Gastroesophageal sphincter (tissue), 4 donors: Measurements from ENCODE around the gene DHRS11. TPM values are rescaled to one million over a fixed set of nuclear protein-coding genes. Genes with fewer than 3 reads are reported as not detected.

Experiments used
- ATAC-seq: fragments of 150-250 bp; one replicate; pipeline ENCODE4 v1.9.1; 2016; ENCODE audit warnings: mild to moderate bottlenecking, moderate library complexity
- H3K27ac ChIP-seq, 4 donors: fragments of 200-600 bp; sonication (generic) in 3 of 4; 1 replicate in 3 of 4; 2 replicates in 1 of 4; pipeline ENCODE4 v1.5.1; 2016 to 2019
- H3K27me3 ChIP-seq: fragments of 200-600 bp; sonication (generic); one replicate; pipeline ENCODE4 v1.5.1; 2019
- H3K36me3 ChIP-seq, 2 donors: fragments of 200-600 bp; sonication (generic); one replicate each; pipeline ENCODE4 v1.5.1; 2019; ENCODE audit warnings: control low read depth in 1 of 2
- H3K4me1 ChIP-seq, 3 donors: fragments of 200-600 bp; sonication (generic); 1 replicate in 2 of 3; 2 replicates in 1 of 3; pipeline ENCODE4 v1.5.1; 2016 to 2019; ENCODE audit warnings: control low read depth in 2 of 3
- H3K4me3 ChIP-seq, 2 donors: fragments of 200-600 bp; sonication (generic); one replicate each; pipeline ENCODE4 v1.5.1; 2019; ENCODE audit warnings: mild to moderate bottlenecking in 1 of 2, moderate library complexity in 1 of 2
- H3K9me3 ChIP-seq, 3 donors: fragments of 200-600 bp; sonication (generic); one replicate each; pipeline ENCODE4 v1.5.1; 2017 to 2019; ENCODE audit warnings: control low read depth in 2 of 3
- EP300 ChIP-seq: sonication (generic); formaldehyde crosslinking; IDR thresholded peaks from one replicate; pipeline ENCODE4 v1.6.1; 2017; ENCODE audit warnings: antibody characterized with exemption, mild to moderate bottlenecking
- POLR2A ChIP-seq, 2 donors: fragments of 450-650 bp; IDR thresholded peaks; one replicate each; pipeline ENCODE4 v1.6.1; 2017; ENCODE audit warnings: antibody characterized with exemption in 2 of 2, mild to moderate bottlenecking in 2 of 2, moderate library complexity in 1 of 2
- POLR2AphosphoS5 ChIP-seq: sonication (generic); formaldehyde crosslinking; IDR thresholded peaks from one replicate; pipeline ENCODE4 v1.6.1; 2017; ENCODE audit warnings: antibody characterized with exemption
- WGBS, 2 donors: methylation state at CpG; one replicate each; pipeline ENCODE4 v1.1.5; 2018; ENCODE audit warnings: low coverage in 1 of 2; 5-methylcytosine and 5-hydroxymethylcytosine counted together
- total RNA-seq, 4 donors: library from RNA; depleted of rRNA; stranded (reverse); fragments of >200 nt; gene quantifications; one replicate each; pipeline ENCODE4 v1.1.0, GENCODE V29; 2016
- TF ChIP-seq, protein P1 (sequence below), 4 experiments: fragments of 200-600 bp in 2 of 4; fragments of 450-650 bp in 2 of 4; sonication (generic) in 1 of 4; IDR thresholded peaks; one replicate each; pipeline ENCODE4 v1.5.1; 2017 to 2019; ENCODE audit warnings: antibody characterized with exemption in 4 of 4, mild to moderate bottlenecking in 2 of 4, moderate library complexity in 2 of 4

Gene DHRS11
- total RNA-seq, 4 donors from 2014 or later = 2.4 to 7.6 (median 4.6) TPM

GRCh38 chr17:36545077-36545464 is 46.6 kb upstream of the DHRS11 start:
- ATAC-seq = peak; percentile 71
- no CpG with 5 or more reads among the region's 38 CpGs for whole genome bisulfite sequencing, 2 donors
- peak overlapping the region; percentile 71 to 100 for H3K4me3 ChIP-seq

GRCh38 chr17:36545465-36546417 is 45.9 kb upstream of the DHRS11 start:
- Histone ChIP-seq H3K9me3 (no peaks in the 10 kb centered on the region), H3K4me3 (peak overlapping the region; percentile 71 to 100), H3K36me3 (peaks cover 0 to 13% of the 10 kb centered on the region in 2 donors), H3K27me3 (no peaks in the 10 kb centered on the region), H3K27ac (peak overlapping the region; percentile 96 to 100 (median 100)), H3K4me1 (peaks cover 0 to 67% (median 18%) of the 10 kb centered on the region in 3 donors)
- ATAC-seq = peak; percentile 96
- 1 to 3% methylated on average over 9 to 16 of the region's 60 CpGs for WGBS, 2 donors
- TF ChIP-seq, protein P1, sequence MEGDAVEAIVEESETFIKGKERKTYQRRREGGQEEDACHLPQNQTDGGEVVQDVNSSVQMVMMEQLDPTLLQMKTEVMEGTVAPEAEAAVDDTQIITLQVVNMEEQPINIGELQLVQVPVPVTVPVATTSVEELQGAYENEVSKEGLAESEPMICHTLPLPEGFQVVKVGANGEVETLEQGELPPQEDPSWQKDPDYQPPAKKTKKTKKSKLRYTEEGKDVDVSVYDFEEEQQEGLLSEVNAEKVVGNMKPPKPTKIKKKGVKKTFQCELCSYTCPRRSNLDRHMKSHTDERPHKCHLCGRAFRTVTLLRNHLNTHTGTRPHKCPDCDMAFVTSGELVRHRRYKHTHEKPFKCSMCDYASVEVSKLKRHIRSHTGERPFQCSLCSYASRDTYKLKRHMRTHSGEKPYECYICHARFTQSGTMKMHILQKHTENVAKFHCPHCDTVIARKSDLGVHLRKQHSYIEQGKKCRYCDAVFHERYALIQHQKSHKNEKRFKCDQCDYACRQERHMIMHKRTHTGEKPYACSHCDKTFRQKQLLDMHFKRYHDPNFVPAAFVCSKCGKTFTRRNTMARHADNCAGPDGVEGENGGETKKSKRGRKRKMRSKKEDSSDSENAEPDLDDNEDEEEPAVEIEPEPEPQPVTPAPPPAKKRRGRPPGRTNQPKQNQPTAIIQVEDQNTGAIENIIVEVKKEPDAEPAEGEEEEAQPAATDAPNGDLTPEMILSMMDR (IDR thresholded peaks at IDR 0.05) = peak in 3 of 4 experiments; percentile 22 to 35 (median 31)
- TF ChIP-seq POLR2AphosphoS5 = peak; percentile 85
- peak; percentile 82 for TF ChIP-seq POLR2A (IDR thresholded peaks at IDR 0.05)
- no peak for TF ChIP-seq EP300

More at GRCh38 chr17:36545077-36545464, 46.6 kb upstream of the DHRS11 start:
- H3K9me3 ChIP-seq = no peaks in the 10 kb centered on the region
- H3K27me3 ChIP-seq = no peaks in the 10 kb centered on the region
- TF ChIP-seq POLR2AphosphoS5 = no peak
- TF ChIP-seq, protein P1 (IDR thresholded peaks at IDR 0.05) = no peak
- no peak for TF ChIP-seq EP300
- no peak for TF ChIP-seq POLR2A (IDR thresholded peaks at IDR 0.05)
- peaks cover 0 to 60% (median 18%) of the 10 kb centered on the region in 3 donors for H3K4me1 ChIP-seq
- H3K27ac ChIP-seq = peak overlapping the region; percentile 96 to 100 (median 100)
- H3K36me3 ChIP-seq = peaks cover 0 to 17% of the 10 kb centered on the region in 2 donors

DNA sequence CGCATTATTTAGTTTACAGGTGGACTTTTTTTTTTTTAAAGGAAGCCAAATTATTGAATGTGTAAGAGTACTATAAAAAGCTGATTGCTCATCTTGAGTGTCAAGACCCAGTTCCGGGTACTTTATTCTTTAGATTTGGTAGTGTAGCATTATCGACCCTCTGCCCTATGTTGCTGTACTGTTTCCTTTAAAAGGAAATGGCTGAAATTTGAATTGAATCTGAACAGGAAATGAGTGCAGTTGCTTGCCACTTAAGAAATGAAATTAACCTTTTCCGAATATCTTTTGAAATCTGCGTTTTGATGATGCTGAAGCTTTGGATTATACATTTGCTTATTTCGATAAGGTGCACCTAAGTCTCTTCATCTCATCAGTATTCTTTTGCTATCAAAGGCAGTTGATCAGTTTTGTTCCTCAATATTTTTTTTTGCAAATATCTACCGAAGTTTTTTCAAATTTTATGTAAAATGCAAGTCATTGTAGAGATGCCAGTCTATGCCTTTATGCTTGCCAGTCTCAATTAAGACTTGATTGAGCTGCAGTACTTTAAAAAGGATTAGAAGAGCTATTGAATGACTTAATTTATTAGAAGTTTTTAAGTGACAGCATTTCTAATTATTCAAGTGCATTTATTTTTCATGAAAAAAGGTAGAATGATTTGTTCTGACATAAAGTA is 45.1 kb upstream of the DHRS11 start:
- ATAC-seq = no peak
- H3K4me3 ChIP-seq = peak overlapping the region; percentile 71 to 100
- 11 to 12% methylated on average over 7 of the region's 7 CpGs for WGBS, 2 donors
- no peaks in the 10 kb centered on the region for H3K27me3 ChIP-seq
- H3K27ac ChIP-seq = peak overlapping the region; percentile 76 to 100 (median 100)
- H3K9me3 ChIP-seq = no peaks in the 10 kb centered on the region
- no peak for TF ChIP-seq POLR2A (IDR thresholded peaks at IDR 0.05)
- no peak for TF ChIP-seq POLR2AphosphoS5
- TF ChIP-seq EP300 = no peak
- TF ChIP-seq, protein P1 (IDR thresholded peaks at IDR 0.05) = no peak
- H3K4me1 ChIP-seq = peaks cover 0 to 75% (median 18%) of the 10 kb centered on the region in 3 donors
- peaks cover 0 to 13% of the 10 kb centered on the region in 2 donors for H3K36me3 ChIP-seq

- H3K27ac ChIP-seq = peak overlapping the region in 1 of 4 donors; percentile 59
- H3K4me1 ChIP-seq = peaks cover 0 to 83% (median 18%) of the 10 kb centered on the region in 3 donors
Observed at GRCh38 chr17:36547776-36548175, 43.9 kb upstream of the DHRS11 start.

More at GRCh38 chr17:36547776-36548175, 43.9 kb upstream of the DHRS11 start:
- TF ChIP-seq EP300 (no peak), POLR2A (IDR thresholded peaks at IDR 0.05) (no peak), POLR2AphosphoS5 (no peak)
- TF ChIP-seq, protein P1 (IDR thresholded peaks at IDR 0.05) = no peak
- H3K4me3 ChIP-seq = peak overlapping the region in 1 of 2 donors; percentile 100
- no peak for ATAC-seq
- H3K9me3 ChIP-seq = no peaks in the 10 kb centered on the region
- no peaks in the 10 kb centered on the region for H3K27me3 ChIP-seq
- peaks cover 0 to 13% of the 10 kb centered on the region in 2 donors for H3K36me3 ChIP-seq
